GM19025 (cell line): Measurements from ENCODE around the gene EXOC4.

ENCODE experiments used
- ATAC-seq: cut with Tn5 transposase; IDR thresholded peaks from one replicate; pipeline ENCODE4 v1.9.1; 2021; ENCODE audit warnings: mild to moderate bottlenecking, low read depth, moderate library complexity; ENCODE audit not compliant: unreplicated experiment

Gene EXOC4

GRCh38 chr7:133560900-133561299 is 308.0 kb downstream of the EXOC4 start:
- ATAC-seq: no peak

DNA sequence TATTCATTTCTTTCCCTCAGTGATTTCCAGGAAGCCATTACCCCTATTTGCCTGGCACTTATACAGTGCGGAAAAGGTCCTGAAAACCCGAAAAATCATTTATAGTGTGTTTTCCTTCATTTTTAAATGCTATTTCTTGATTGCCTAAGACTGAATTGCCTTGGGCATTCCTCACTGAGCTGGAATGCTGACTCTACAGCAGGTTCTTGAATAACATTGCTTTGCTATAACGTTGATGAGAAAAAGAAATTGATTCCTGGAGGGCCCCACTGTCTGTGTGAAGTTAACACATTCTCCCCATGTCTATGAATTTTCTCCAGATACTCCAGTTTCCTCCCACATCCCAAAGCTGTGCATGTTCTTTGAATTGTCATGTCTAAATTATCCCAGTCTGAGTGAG is 308.5 kb downstream of the EXOC4 start:
- ATAC-seq: no peak

GRCh38 chr7:133562621-133563020 is 309.7 kb downstream of the EXOC4 start:
- no peak for ATAC-seq

GRCh38 chr7:133563251-133563650 is 310.4 kb downstream of the EXOC4 start:
- no peak for ATAC-seq

DNA sequence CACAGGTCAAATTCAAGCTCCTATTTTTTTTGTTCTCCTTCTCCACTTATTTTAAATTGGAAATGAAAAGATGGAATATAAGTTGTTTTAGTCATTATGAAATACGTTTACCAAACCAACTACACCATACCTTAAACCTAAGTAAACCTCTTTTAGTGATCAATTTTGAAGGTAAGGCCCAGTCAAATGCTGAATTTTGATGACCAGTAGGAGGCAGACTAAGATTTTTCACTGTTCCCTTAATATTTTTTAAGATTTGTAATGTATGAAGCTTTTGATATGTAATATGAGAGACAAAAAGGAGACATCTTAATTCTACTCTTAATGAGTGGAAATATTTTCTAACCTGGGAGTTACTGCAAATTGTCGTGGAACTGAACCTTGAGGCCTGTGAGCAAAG is 311.6 kb downstream of the EXOC4 start:
- ATAC-seq: no peak

DNA sequence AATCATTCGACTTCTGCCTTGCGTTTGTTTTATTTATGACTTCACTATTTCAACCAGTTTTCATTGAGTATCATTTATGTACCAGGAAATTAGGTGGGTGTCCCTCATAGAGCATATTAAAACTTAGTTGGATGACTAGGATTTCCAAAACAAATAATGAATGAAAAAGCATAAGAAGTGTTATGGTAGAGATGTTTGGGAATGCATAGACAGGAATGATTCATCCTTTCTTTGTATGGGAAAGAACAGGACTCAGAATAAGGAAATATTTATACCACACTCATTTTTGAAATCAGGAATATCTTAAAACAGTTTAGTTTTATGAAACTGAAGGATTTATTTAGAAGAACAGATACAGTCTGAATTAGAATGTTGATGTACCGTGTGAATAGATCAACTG is 315.7 kb downstream of the EXOC4 start:
- ATAC-seq: no peak

- no peak for ATAC-seq
Measured at GRCh38 chr7:133570321-133570720, 317.4 kb downstream of the EXOC4 start.

DNA sequence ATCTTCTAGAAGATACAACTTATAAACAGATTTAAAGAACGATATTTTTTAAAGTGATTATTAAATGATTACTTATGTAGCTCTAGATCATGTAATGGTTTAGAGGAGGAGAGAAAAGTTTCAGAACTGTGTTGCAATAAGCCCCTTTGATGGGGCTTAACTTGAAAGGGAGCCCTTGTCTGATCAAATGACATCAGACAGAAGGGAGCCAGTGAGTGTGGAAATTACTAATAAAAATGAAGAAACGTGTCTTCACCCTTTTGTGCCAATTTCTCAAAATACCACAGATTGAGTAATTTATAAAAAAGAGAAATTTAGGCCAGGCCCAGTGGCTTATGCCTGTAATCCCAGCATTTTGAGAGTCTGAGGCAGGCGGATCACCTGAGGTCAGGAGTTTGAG is 318.2 kb downstream of the EXOC4 start:
- ATAC-seq: no peak

GRCh38 chr7:133572087-133572486 is 319.2 kb downstream of the EXOC4 start:
- no peak for ATAC-seq

DNA sequence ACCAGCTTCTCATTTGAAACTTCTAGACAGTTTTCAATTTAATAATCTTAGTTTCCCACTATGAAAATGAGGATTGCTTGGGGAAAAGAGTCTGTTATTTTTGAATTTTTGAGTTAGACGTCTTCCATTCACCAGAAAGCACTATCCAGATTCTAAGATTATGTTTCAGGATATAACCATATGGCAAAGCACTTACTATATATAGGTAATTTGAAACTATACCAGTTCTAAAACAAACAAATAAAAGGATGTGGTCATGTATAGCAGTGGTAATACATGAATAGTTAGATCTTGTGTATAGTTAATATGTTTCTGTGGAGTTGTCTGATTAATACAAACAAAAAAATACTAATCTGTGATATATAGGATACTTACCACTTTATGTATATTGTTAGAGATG is 320.0 kb downstream of the EXOC4 start:
- ATAC-seq: no peak

GRCh38 chr7:133573554-133574265 is 320.8 kb downstream of the EXOC4 start:
- no peak for ATAC-seq

GRCh38 chr7:133575726-133576440 is 323.0 kb downstream of the EXOC4 start:
- no peak for ATAC-seq

DNA sequence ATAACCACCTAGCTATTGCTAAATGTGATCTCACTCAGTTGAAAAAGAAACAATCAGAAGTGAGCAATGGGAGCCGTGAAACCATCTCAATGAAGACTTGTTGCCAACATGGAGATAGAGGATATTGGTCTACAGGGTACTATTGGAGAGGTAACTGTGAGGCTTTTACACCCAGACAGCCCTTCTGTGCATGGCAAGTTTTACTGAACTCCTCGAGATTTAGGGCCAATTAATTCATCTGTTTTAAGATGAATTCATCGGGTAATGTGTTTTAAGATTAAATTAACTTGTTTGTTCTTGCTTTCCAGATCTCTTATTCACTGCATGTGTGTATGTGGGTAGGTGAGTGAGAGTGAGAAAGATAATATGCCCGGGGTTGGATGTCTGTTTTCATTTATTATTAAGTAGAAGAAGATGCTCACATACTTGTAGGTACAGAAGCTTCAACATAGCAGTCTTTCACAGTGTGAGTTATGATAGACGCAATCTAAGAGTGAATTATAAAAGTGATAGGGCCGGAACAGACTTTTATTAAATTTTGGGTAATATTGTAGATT is 323.8 kb downstream of the EXOC4 start:
- no peak for ATAC-seq

- no peak for ATAC-seq
Measured at GRCh38 chr7:133582766-133583523, 330.1 kb downstream of the EXOC4 start.

DNA sequence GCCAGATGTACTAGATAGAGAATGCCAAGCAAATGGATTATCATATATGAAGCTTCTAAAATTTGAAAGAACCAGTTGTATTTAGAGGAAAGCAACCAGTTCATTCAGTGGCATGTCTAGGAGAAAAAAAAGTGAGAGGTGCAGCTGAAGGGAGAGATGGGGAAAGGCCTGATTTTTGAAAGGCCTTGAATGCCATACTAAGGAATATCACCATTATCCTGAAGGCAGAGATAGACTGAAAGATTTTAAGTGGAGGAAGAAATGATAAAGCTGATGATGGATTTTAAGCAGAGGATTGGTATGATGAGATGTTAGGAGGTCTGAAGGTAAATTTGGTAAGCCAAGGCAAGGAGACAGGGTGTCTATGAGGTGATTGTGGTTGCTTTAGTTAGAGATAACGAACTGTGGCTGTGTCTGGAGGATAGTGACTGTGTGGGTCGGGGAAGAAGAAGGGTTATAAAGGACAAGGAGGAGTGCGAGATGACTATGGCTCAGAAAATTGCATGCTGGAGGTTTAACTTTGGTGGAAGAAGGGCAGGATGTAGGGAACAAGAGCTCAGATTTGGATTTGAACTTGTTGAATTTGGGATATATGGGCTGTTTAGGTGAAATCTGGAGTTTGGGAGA is 330.8 kb downstream of the EXOC4 start:
- ATAC-seq: no peak

- no peak for ATAC-seq
Measured at GRCh38 chr7:133584956-133585668, 332.2 kb downstream of the EXOC4 start.

DNA sequence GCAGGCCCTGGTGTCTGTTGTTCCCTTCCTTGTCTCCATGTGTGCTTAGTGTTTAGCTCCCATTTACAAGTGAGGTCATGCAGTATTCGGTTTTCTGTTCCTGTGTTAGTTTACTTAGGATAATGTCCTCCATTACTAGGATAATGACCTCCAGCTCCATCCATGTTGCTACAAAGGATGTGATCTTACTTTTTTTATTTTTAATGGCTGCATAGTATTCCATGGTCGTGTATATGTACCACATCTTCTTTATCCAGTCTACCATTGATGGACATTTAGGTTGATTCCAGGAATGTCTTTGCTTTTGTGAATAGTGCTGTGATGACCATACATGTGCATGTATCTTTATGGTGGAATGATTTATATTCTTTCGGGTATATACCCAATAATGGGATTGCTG is 333.4 kb downstream of the EXOC4 start:
- no peak for ATAC-seq

GRCh38 chr7:133587903-133588302 is 335.0 kb downstream of the EXOC4 start:
- ATAC-seq: no peak

- no peak for ATAC-seq
Measured at GRCh38 chr7:133590795-133591194, 337.9 kb downstream of the EXOC4 start.

- ATAC-seq: no peak
Measured at GRCh38 chr7:133591704-133592340, 338.9 kb downstream of the EXOC4 start.
